ENCODE measurements around the gene SPATA9. TPM values are rescaled to one million over a fixed set of nuclear protein-coding genes. Genes with fewer than 3 reads are reported as not detected.
"Not testable (repeated sequence)": the region's sequence is repeated elsewhere in the genome, so short reads cannot be mapped to it uniquely, and the experiment has no call there.

Gene SPATA9
- total RNA-seq, 1 experiment from 2014 or later: not detected

- DNase-seq (ENCODE audit: low spot score): not testable (repeated sequence)
Measured at GRCh38 chr5:95646226-95646568, 36.6 kb downstream of the SPATA9 start.

DNA sequence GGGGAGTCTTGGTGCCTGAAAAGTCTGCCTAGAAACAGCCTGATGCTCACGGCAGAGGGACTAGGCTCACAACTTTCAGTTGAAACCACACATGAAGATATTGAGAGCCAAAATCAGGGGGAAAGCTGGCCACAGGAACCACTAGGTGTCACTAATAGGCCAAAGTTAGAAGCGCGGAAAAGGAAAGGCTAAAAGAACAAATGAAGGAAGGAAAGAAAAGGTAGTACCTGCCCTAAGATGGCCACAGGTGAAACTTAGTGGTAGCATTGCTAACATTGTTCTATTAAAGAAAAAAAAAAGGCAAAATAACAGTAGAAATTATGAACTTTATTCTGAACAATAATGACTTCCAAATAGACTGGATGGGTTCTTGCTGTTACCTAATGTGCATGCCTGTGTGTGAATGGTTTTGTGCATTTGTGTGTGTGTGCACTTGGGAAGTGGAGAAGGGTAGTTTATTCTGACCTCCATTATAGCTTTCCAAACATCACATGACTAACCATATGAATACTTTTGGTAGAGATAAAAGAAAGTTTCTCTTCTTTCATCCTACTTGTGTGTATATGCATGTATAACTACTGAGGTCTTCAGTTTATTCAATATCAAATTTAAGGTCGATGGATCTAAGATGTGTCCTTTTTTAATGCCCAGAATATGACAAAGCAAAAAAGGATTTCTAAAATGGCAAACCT lies 38.3 kb downstream of the SPATA9 start:
- DNase-seq (ENCODE audit: low spot score): peak; percentile 63

GRCh38 chr5:95643152-95643551 lies 39.6 kb downstream of the SPATA9 start:
- DNase-seq (ENCODE audit: low spot score): no peak

GRCh38 chr5:95641741-95642220 lies 41.0 kb downstream of the SPATA9 start:
- no peak for DNase-seq (ENCODE audit: low spot score)

- no peak for DNase-seq (ENCODE audit: low spot score)
Measured at GRCh38 chr5:95638632-95639031, 44.2 kb downstream of the SPATA9 start.

DNA sequence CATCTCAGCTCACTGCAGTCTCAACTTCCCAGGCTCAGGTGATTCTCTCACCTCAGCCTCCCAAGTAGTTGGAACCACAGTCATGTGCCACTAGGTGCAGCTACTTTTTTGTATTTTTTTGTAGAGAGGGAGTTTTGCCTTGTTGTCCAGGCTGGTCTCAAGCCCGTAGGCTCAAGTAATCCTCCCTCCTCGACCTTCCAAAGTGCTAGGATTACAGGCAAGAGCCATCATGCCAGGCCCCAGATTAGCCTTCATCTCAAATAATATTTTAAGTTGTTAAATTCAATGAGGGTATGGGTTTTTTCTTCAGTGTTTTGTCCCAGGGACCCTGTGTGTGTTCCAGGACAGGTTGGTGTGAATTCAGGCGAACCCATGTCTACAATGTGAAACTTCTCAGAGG lies 48.7 kb downstream of the SPATA9 start:
- no peak for DNase-seq (ENCODE audit: low spot score)

GRCh38 chr5:95633671-95634070 lies 49.1 kb downstream of the SPATA9 start:
- no peak for DNase-seq (ENCODE audit: low spot score)

GRCh38 chr5:95632942-95633341 lies 49.8 kb downstream of the SPATA9 start:
- DNase-seq (ENCODE audit: low spot score): not testable (repeated sequence)

DNA sequence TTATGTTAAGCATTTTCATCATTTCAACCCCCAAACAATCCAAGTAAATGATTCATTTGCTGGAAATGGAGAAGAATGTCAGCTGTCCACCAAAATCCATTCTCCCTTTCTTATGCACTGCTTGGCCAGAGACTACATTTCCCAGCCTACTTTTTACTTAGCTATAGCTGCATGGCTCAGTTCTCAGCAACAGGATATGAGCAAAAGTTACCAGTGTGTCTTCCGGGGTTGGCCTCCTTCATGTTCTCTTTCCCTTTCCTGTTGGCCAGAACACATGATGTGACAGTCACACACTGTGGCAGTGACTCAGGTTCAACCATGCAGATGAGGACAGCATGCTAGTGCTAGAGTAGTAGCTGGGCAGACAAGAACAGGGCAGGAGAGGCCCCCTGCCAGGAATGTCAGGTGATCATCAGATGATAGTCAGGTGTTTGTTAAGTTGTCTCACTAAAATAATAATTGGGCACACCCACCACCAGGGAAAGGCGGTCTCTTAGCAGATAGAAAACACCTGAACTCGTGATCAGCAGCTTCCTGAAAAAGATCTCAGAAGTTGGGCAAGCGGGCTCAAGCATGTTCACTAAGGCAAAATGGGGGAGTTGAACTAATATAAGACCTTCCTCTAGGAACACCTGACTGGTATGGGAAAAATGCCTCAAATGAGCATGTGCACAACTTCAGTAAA lies 50.7 kb downstream of the SPATA9 start:
- peak; percentile 77 for DNase-seq (ENCODE audit: low spot score)

DNA sequence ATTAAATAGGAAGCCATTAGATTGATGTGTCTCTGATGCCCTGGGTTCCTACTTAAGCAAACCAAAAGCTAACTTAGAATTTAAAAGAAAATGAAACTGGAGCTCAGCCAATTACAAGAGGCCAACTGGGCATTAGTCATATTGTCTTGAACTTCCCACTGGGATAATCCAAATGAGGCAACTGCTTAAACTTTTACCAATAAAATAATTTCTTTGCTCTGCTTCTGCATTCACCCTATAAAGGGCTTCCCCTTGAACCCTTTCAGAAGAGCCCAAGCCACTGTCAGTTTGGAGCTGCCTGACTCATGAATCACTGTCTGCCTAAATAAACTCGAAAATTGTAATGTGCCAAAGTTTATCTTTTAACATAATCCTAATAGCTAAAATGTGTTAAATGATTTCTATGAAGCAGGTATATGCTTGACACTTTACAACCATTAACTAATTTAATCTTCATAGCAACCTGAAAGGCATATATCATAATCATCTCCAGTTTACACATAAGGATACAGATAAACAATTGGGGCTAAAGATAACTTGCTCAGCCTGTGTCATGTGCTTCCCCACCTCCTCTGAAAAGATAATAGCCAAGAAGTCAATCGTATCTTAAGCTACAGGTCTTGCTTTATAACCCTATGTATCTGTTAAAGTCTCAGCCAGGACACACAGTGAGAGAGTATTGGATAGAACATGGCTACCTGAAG lies 51.4 kb downstream of the SPATA9 start:
- peak; percentile 76 for DNase-seq (ENCODE audit: low spot score)

GRCh38 chr5:95630394-95630917 lies 52.3 kb downstream of the SPATA9 start:
- no peak for DNase-seq (ENCODE audit: low spot score)

DNA sequence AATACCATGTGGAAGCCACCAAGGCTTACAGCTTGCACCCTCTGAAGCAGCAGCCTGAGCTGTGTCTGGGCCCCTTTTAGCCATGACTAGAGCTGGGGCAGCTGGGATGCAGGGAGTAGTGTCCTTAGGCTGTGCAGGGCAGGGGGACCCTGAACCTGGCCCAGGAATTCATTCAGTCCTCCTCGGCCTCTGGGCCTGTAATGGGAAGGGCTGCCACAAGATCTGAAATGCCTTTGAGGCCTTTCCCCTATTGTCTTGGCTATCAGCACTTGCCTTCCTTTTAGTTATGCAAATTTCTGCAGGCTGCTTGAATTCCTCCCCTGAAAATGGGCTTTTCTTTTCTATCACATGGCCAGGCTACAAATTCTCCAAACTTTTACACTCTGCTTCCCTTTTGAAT lies 53.9 kb downstream of the SPATA9 start:
- no peak for DNase-seq (ENCODE audit: low spot score)

DNA sequence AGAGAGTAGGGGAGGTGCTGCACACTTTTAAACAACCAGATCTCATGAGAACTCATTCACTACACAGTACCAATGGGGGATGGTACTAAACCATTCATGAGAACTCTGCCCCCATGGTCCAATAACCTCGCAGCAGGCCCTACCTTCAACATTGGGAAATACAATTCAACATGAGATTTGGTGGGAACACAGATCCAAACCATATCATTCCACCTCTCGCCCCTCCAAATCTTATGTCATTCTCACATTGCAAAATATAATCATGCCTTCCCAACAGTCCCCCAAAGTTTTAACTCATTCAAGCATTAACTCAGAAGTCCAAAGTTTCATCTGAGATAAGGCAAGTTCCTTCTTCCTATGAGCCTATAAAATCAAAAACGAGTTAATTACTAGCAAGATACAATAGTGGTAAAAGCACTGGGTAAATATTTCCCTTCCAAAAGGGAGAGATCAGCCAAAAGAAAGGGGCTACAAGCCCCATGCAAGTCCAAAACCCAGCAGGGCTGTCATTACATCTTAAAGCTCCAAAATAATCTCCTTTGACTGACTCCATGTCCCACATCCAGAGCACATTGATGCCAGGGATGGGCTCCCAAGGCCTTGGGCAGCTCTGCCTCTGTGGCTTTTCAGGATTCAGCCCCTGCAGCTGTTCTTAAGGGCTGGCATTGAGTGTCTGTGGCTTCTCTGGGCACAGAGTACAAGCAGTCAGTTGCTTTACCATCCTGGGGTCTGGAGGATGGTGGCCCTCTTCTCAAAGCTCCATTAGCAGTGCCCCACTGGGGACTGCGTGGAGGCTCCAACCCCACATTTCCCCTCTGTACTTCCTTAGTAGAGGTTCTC lies 54.6 kb downstream of the SPATA9 start:
- DNase-seq (ENCODE audit: low spot score): no peak

DNA sequence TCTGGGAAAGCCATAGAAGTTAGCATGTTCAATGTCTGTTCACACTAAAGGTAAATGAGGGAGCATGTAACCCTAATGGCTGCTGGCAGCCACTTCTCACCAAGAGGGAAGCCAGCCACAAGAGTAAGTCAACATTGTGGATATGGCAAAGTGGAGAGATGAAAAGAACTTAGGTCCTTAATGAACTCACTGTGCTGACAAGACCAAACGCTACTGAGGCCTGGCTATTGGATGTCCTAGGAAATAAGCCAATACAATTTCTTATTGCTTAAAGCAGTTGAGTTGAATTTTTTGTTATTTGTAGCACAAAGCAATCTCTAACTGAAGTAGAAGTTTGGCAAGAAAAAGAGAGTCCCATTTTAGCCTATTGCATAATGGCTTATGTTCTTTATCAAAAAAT lies 56.1 kb downstream of the SPATA9 start:
- DNase-seq (ENCODE audit: low spot score): no peak

GRCh38 chr5:95624368-95624767 lies 58.4 kb downstream of the SPATA9 start:
- no peak for DNase-seq (ENCODE audit: low spot score)

GRCh38 chr5:95623706-95624105 lies 59.1 kb downstream of the SPATA9 start:
- no peak for DNase-seq (ENCODE audit: low spot score)

GRCh38 chr5:95621839-95622629 lies 60.8 kb downstream of the SPATA9 start:
- DNase-seq (ENCODE audit: low spot score): no peak

- no peak for DNase-seq (ENCODE audit: low spot score)
Measured at GRCh38 chr5:95620870-95621838, 61.6 kb downstream of the SPATA9 start.

DNA sequence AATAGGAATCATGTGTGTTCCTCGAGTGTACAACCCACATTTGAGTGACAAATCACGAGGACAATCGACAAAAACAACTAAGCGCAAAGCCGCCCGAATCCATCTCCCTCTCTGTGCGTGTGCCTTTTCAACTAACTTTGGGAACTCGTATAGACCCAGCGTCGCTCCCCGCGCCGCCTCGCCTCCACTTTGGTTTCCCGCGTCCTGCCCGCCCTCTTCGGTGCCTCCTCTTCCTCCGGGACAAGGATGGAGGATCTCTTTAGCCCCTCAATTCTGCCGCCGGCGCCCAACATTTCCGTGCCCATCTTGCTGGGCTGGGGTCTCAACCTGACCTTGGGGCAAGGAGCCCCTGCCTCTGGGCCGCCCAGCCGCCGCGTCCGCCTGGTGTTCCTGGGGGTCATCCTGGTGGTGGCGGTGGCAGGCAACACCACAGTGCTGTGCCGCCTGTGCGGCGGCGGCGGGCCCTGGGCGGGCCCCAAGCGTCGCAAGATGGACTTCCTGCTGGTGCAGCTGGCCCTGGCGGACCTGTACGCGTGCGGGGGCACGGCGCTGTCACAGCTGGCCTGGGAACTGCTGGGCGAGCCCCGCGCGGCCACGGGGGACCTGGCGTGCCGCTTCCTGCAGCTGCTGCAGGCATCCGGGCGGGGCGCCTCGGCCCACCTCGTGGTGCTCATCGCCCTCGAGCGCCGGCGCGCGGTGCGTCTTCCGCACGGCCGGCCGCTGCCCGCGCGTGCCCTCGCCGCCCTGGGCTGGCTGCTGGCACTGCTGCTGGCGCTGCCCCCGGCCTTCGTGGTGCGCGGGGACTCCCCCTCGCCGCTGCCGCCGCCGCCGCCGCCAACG lies 62.5 kb downstream of the SPATA9 start, which contains the start of gene GPR150:
TSS of gene GPR150 (plus strand) at position 58 of the 840 bp plus-strand sequence. CDS start at position 247, 189 bp downstream.
- no peak for DNase-seq (ENCODE audit: low spot score)
